ENCODE data around the gene RNF182. TPM values are rescaled to one million over a fixed set of nuclear protein-coding genes. Genes with fewer than 3 reads are reported as not detected.
"Not testable (repeated sequence)": the region's sequence is repeated elsewhere in the genome, so short reads cannot be mapped to it uniquely, and the experiment has no call there.

Gene RNF182
- total RNA-seq, 1 donor from 2014 or later, result 2.3 TPM

GRCh38 chr6:14017626-14018475 lies 93.1 kb downstream of the RNF182 start:
- H3K9me3 Mint-ChIP-seq, result peaks cover 7% of the 10 kb centered on the region
- H3K4me3 Mint-ChIP-seq, result no peak overlapping the region
- peaks cover 33% of the 10 kb centered on the region for H3K4me1 Mint-ChIP-seq
- H3K36me3 Mint-ChIP-seq (ENCODE audit: low read depth), result no peaks in the 10 kb centered on the region
- H3K27me3 Mint-ChIP-seq (ENCODE audit: low read depth), result no peaks in the 10 kb centered on the region
- no peak for DNase-seq (ENCODE audit: low read depth, low spot score)
- TF ChIP-seq, protein P1, sequence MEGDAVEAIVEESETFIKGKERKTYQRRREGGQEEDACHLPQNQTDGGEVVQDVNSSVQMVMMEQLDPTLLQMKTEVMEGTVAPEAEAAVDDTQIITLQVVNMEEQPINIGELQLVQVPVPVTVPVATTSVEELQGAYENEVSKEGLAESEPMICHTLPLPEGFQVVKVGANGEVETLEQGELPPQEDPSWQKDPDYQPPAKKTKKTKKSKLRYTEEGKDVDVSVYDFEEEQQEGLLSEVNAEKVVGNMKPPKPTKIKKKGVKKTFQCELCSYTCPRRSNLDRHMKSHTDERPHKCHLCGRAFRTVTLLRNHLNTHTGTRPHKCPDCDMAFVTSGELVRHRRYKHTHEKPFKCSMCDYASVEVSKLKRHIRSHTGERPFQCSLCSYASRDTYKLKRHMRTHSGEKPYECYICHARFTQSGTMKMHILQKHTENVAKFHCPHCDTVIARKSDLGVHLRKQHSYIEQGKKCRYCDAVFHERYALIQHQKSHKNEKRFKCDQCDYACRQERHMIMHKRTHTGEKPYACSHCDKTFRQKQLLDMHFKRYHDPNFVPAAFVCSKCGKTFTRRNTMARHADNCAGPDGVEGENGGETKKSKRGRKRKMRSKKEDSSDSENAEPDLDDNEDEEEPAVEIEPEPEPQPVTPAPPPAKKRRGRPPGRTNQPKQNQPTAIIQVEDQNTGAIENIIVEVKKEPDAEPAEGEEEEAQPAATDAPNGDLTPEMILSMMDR (conservative IDR thresholded peaks at IDR 0.05), result no peak
- peak overlapping the region; percentile 30 for H3K27ac Mint-ChIP-seq (ENCODE audit: unreplicated experiment)

- H3K9me3 Mint-ChIP-seq; H3K27me3 Mint-ChIP-seq (ENCODE audit: low read depth); H3K36me3 Mint-ChIP-seq (ENCODE audit: low read depth); H3K4me3 Mint-ChIP-seq; DNase-seq (ENCODE audit: low read depth, low spot score); H3K27ac Mint-ChIP-seq (ENCODE audit: unreplicated experiment): not testable (repeated sequence)
- peaks cover 33% of the 10 kb centered on the region for H3K4me1 Mint-ChIP-seq
Measured at GRCh38 chr6:14018559-14018958, 93.8 kb downstream of the RNF182 start.

GRCh38 chr6:14020551-14020950 lies 95.8 kb downstream of the RNF182 start:
- no peak overlapping the region for H3K27ac Mint-ChIP-seq (ENCODE audit: unreplicated experiment)
- H3K4me1 Mint-ChIP-seq, result peaks cover 33% of the 10 kb centered on the region
- H3K27me3 Mint-ChIP-seq (ENCODE audit: low read depth), result no peaks in the 10 kb centered on the region
- TF ChIP-seq, protein P1 (conservative IDR thresholded peaks at IDR 0.05), result no peak
- no peaks in the 10 kb centered on the region for H3K36me3 Mint-ChIP-seq (ENCODE audit: low read depth)
- H3K9me3 Mint-ChIP-seq, result peaks cover 7% of the 10 kb centered on the region
- no peak for DNase-seq (ENCODE audit: low read depth, low spot score)
- no peak overlapping the region for H3K4me3 Mint-ChIP-seq

GRCh38 chr6:14021449-14021848 lies 96.7 kb downstream of the RNF182 start:
- TF ChIP-seq, protein P1 (conservative IDR thresholded peaks at IDR 0.05), result no peak
- DNase-seq (ENCODE audit: low read depth, low spot score), result no peak
- Mint-ChIP-seq H3K4me3 (no peak overlapping the region), H3K27me3 (ENCODE audit: low read depth) (no peaks in the 10 kb centered on the region), H3K27ac (ENCODE audit: unreplicated experiment) (peak overlapping the region; percentile 19), H3K36me3 (ENCODE audit: low read depth) (no peaks in the 10 kb centered on the region), H3K4me1 (peaks cover 25% of the 10 kb centered on the region), H3K9me3 (peaks cover 7% of the 10 kb centered on the region)

GRCh38 chr6:14022673-14023072 lies 97.9 kb downstream of the RNF182 start:
- no peak overlapping the region for H3K4me3 Mint-ChIP-seq
- H3K36me3 Mint-ChIP-seq (ENCODE audit: low read depth), result no peaks in the 10 kb centered on the region
- H3K4me1 Mint-ChIP-seq, result peaks cover 13% of the 10 kb centered on the region
- H3K27me3 Mint-ChIP-seq (ENCODE audit: low read depth), result no peaks in the 10 kb centered on the region
- H3K27ac Mint-ChIP-seq (ENCODE audit: unreplicated experiment), result no peak overlapping the region
- DNase-seq (ENCODE audit: low read depth, low spot score), result no peak
- peaks cover 7% of the 10 kb centered on the region for H3K9me3 Mint-ChIP-seq
- TF ChIP-seq, protein P1 (conservative IDR thresholded peaks at IDR 0.05), result no peak

DNA sequence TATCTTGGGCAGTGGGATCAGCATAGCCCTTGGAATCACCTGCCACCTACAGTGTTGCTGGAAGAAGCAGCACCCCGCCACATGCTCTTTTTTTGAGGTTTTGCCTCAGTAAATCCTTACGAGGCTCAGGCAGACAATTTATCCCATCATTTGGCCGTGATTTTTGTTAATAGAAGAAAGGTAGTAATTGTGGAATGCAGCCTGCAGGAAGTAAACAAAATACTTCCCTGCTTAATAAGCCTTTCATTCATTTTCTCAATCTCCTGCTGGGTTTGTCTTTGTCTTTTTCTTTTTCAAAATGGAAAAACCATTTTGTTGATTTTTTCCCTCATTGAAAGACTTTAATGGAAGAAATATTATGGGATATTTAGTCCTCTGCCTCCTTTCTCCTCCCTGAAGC lies 99.1 kb downstream of the RNF182 start:
- H3K4me1 Mint-ChIP-seq, result peaks cover 12% of the 10 kb centered on the region
- peaks cover 2% of the 10 kb centered on the region for H3K9me3 Mint-ChIP-seq
- DNase-seq (ENCODE audit: low read depth, low spot score), result no peak
- no peak overlapping the region for H3K4me3 Mint-ChIP-seq
- no peak overlapping the region for H3K27ac Mint-ChIP-seq (ENCODE audit: unreplicated experiment)
- no peaks in the 10 kb centered on the region for H3K36me3 Mint-ChIP-seq (ENCODE audit: low read depth)
- TF ChIP-seq, protein P1 (conservative IDR thresholded peaks at IDR 0.05), result no peak
- H3K27me3 Mint-ChIP-seq (ENCODE audit: low read depth), result no peaks in the 10 kb centered on the region

All from neural crest cell (in vitro differentiated cells).